HepG2 (cell line): Measurements from ENCODE around the gene PHKB. TPM values are rescaled to one million over a fixed set of nuclear protein-coding genes. Genes with fewer than 3 reads are reported as not detected.

Source experiments
- ATAC-seq: fragments of 200-7000 bp; cut with Tn5 transposase; 3 replicates; pipeline ENCODE4 v1.9.1; 2020; ENCODE audit warnings: mild to moderate bottlenecking, moderate library complexity
- BruUV-seq: library from RNA; stranded (reverse); fragments of 400-500 nt; replicated peaks from 2 replicates; lab custom pipeline; 2021; lab: Mats Ljungman, UMichigan
- CTCF ChIA-PET: fragments of 300-600 bp; formaldehyde crosslinking; extraction: SDS; loops from one replicate; lab custom pipeline; 2021; ENCODE audit warnings: low total read pairs, inconsistent platforms, low intra/inter-chr PET ratio; lab: Yijun Ruan, JAX
- POLR2A ChIA-PET: fragments of 350-600 bp; sonication (Branson Sonifier 250); formaldehyde crosslinking; loops from one replicate; lab custom pipeline; 2020; ENCODE audit warnings: antibody characterized with exemption, inconsistent platforms; lab: Yijun Ruan, JAX
- DNase-seq: peaks from one replicate; pipeline ENCODE4 v3.0.0-alpha.2; 2015; ENCODE audit warnings: low spot score
- FAIRE-seq: peaks from 3 replicates; lab custom pipeline; 2011; peaks lifted over from hg19 to GRCh38; lab: Jason Lieb, UNC
- H2AFZ ChIP-seq: one replicate; pipeline ENCODE4 v1.6.1; 2011; ENCODE audit warnings: low read length, inconsistent platforms
- H3K27ac ChIP-seq: fragments of 300-600 bp; 3 replicates; pipeline ENCODE4 v1.8.0; 2011; ENCODE audit warnings: mixed run types, mild to moderate bottlenecking, mixed read lengths, low read length, inconsistent platforms; ENCODE audit not compliant: insufficient read depth; ENCODE audit errors: extremely low read length
- H3K27me3 ChIP-seq, 2 experiments: fragments of 200-600 bp in 1 of 2; 2 replicates in 1 of 2; 3 replicates in 1 of 2; pipeline versions ENCODE4 v1.6.0 to v1.8.0; 2011; ENCODE audit warnings: low read length in 2 of 2, mild to moderate bottlenecking in 2 of 2, moderate library complexity in 2 of 2, inconsistent platforms in 1 of 2; ENCODE audit not compliant: insufficient read depth in 2 of 2, control insufficient read depth in 1 of 2
- H3K36me3 ChIP-seq, 2 experiments: fragments of 200-600 bp in 1 of 2; replicated peaks in 1 of 2; 2 replicates in 1 of 2; 3 replicates in 1 of 2; pipeline versions ENCODE4 v1.5.1 to v1.8.0; 2011; ENCODE audit warnings: low read length in 2 of 2, inconsistent platforms in 1 of 2; ENCODE audit not compliant: insufficient read depth in 2 of 2, control insufficient read depth in 1 of 2
- H3K4me1 ChIP-seq: 2 replicates; pipeline ENCODE4 v1.5.1; 2012; ENCODE audit warnings: low read length, inconsistent platforms; ENCODE audit not compliant: insufficient read depth
- H3K4me2 ChIP-seq: 2 replicates; pipeline ENCODE4 v1.6.0; 2011; ENCODE audit warnings: low read depth, low read length, inconsistent platforms
- H3K4me3 ChIP-seq, 3 experiments: fragments of 200-600 bp in 1 of 3; sonication (generic), shearing (Covaris generic) in 1 of 3; replicated peaks in 1 of 3; 2 replicates each; pipeline ENCODE4 v1.5.1; 2011 to 2016; ENCODE audit warnings: low read length in 3 of 3, inconsistent platforms in 2 of 3, low read depth in 2 of 3, mild to moderate bottlenecking in 2 of 3, control low read depth in 1 of 3, mixed read lengths in 1 of 3; ENCODE audit not compliant: insufficient read depth in 1 of 3
- H3K79me2 ChIP-seq: one replicate; pipeline ENCODE4 v1.6.1; 2011; ENCODE audit warnings: low read length, inconsistent platforms; ENCODE audit not compliant: insufficient read depth
- H3K9ac ChIP-seq: 2 replicates; pipeline ENCODE4 v1.6.0; 2011; ENCODE audit warnings: mild to moderate bottlenecking, low read depth, low read length, inconsistent platforms; ENCODE audit not compliant: insufficient read depth
- H3K9me3 ChIP-seq: 2 replicates; pipeline ENCODE4 v1.5.1; 2012; ENCODE audit warnings: mild to moderate bottlenecking, low read length
- H4K20me1 ChIP-seq: 2 replicates; pipeline ENCODE4 v1.6.0; 2011; ENCODE audit warnings: inconsistent platforms, mild to moderate bottlenecking, low read length, moderate library complexity; ENCODE audit not compliant: insufficient read depth
- AHR ChIP-seq: IDR thresholded peaks from 2 replicates; pipeline ENCODE4 v1.6.1; 2018; ENCODE audit warnings: missing genetic modification reagents, missing compliant biosample characterization
- CBX2 ChIP-seq, 2 experiments: fragments of 200-600 bp in 1 of 2; sonication (generic); formaldehyde crosslinking in 1 of 2; IDR thresholded peaks; 2 replicates each; pipeline versions ENCODE4 v1.7.0 to v1.8.1; 2018 to 2022; ENCODE audit warnings: low read depth in 2 of 2, low read length in 1 of 2, mild to moderate bottlenecking in 1 of 2, missing genetic modification reagents in 1 of 2
- FOXP4 ChIP-seq: sonication (generic); formaldehyde crosslinking; IDR thresholded peaks from 2 replicates; pipeline ENCODE4 v1.4.0; 2020; ENCODE audit warnings: missing genetic modification reagents
- HIC2 ChIP-seq: sonication (generic); formaldehyde crosslinking; IDR thresholded peaks from 2 replicates; pipeline ENCODE4 v1.9.0; 2022; ENCODE audit warnings: low read depth, missing genetic modification reagents
- IKZF5 ChIP-seq: IDR thresholded peaks from 2 replicates; pipeline ENCODE4 v1.6.1; 2018; ENCODE audit warnings: missing genetic modification reagents, mild to moderate bottlenecking, missing compliant biosample characterization
- PLSCR1 ChIP-seq: sonication (generic); formaldehyde crosslinking; IDR thresholded peaks from 2 replicates; pipeline ENCODE4 v1.5.0; 2020; ENCODE audit warnings: missing genetic modification reagents, mild to moderate bottlenecking, borderline replicate concordance
- SOX6 ChIP-seq, 2 experiments: fragments of 450-650 bp in 1 of 2; sonication (generic) in 1 of 2; formaldehyde crosslinking in 1 of 2; IDR thresholded peaks; 2 replicates each; pipeline versions ENCODE4 v1.4.0 to v1.6.1; 2017 to 2020; ENCODE audit warnings: antibody characterized with exemption in 1 of 2, mild to moderate bottlenecking in 1 of 2, missing genetic modification reagents in 1 of 2
- ZNF557 ChIP-seq: sonication (generic); formaldehyde crosslinking; IDR thresholded peaks from 2 replicates; pipeline ENCODE4 v1.4.0; 2020; ENCODE audit warnings: missing genetic modification reagents
- ZNF713 ChIP-seq: sonication (generic); formaldehyde crosslinking; IDR thresholded peaks from 2 replicates; pipeline ENCODE4 v1.4.0; 2020; ENCODE audit warnings: mild to moderate bottlenecking, missing genetic modification reagents
- ZNF75D ChIP-seq: sonication (generic); formaldehyde crosslinking; IDR thresholded peaks from 2 replicates; pipeline ENCODE4 v1.8.1; 2023; ENCODE audit warnings: missing genetic modification reagents, mild to moderate bottlenecking, borderline replicate concordance
- ZNF891 ChIP-seq: sonication (generic); formaldehyde crosslinking; IDR thresholded peaks from 2 replicates; pipeline ENCODE4 v1.5.0; 2020; ENCODE audit warnings: mild to moderate bottlenecking, missing genetic modification reagents
- WGBS: methylation state at CpG from one replicate; pipeline ENCODE4 v1.1.6; 2017; ENCODE audit warnings: low lambda C conversion rate; 5-methylcytosine and 5-hydroxymethylcytosine counted together
- in situ Hi-C: cut with HindIII; loops from 2 replicates; pipeline ENCODE4 v1.10.0; 2017; ENCODE audit warnings: low pct_unique_long_range_greater_than_20kb; ENCODE audit not compliant: extremely low pct_ligation_motif_present
- intact Hi-C: fragments of 100-400 bp; cut with micrococcal nuclease; formaldehyde crosslinking; loops from one replicate; pipeline ENCODE4 v1.10.0; 2022; ENCODE audit not compliant: unreplicated experiment
- polyA plus RNA-seq, 8 experiments: library from polyadenylated mRNA; depleted of rRNA in 3 of 8; stranded (reverse) in 7 of 8; unstranded in 1 of 8; fragments of >200 nt; fragmentation: Illumina TruSeq in 4 of 8; extraction: Trizol in 4 of 8; gene quantifications; 2 replicates each; pipeline versions ENCODE4 v1.2.1 to v1.2.3, GENCODE V29; 2011 to 2016; ENCODE audit warnings: low read depth in 4 of 8, missing spikeins in 1 of 8, mixed read lengths in 1 of 8; ENCODE audit not compliant: insufficient read depth in 1 of 8
- total RNA-seq, 5 experiments: library from RNA; depleted of rRNA; stranded (reverse); fragments of >200 nt; fragmentation: Illumina TruSeq; extraction: Trizol; gene quantifications; 2 replicates each; pipeline ENCODE4 v1.2.3, GENCODE V29; 2016; ENCODE audit warnings: low read depth in 1 of 5

PHKB gene
- total and polyA plus RNA-seq, 2 of the 13 experiments (the other 11 are each of a cell fraction or from before 2014, with no cell fraction given), result 66.0 to 80.8 TPM

GRCh38 chr16:47699106-47699505 lies 238.0 kb downstream of the PHKB start:
- H4K20me1 ChIP-seq, result no peaks in the 10 kb centered on the region
- intact Hi-C loops, result no loop called here
- FAIRE-seq (no peak), ATAC-seq (no peak), DNase-seq (no peak)
- no peaks in the 10 kb centered on the region for H3K4me1 ChIP-seq
- no peaks in the 10 kb centered on the region for H3K79me2 ChIP-seq
- ChIA-PET POLR2A (no interaction called here), CTCF (no interaction called here)
- WGBS, result 97% methylated on average over 5 of the region's 5 CpGs
- H3K9me3 ChIP-seq, result no peaks in the 10 kb centered on the region
- H3K27me3 ChIP-seq, result no peaks in the 10 kb centered on the region
- H3K9ac ChIP-seq, result no peak overlapping the region
- TF ChIP-seq ZNF75D (CRISPR knock-in tag), result no peak
- TF ChIP-seq IKZF5 (CRISPR knock-in tag), result no peak
- TF ChIP-seq ZNF557 (CRISPR knock-in tag), result no peak
- TF ChIP-seq FOXP4, result no peak
- no peak for TF ChIP-seq CBX2 (IDR thresholded peaks at IDR 0.05; ENCODE audit: low read depth, low read length)
- TF ChIP-seq CBX2 (CRISPR knock-in tag; IDR thresholded peaks at IDR 0.05; ENCODE audit: low read depth), result no peak
- TF ChIP-seq PLSCR1 (CRISPR knock-in tag), result no peak
- no peak for TF ChIP-seq AHR (CRISPR knock-in tag)
- TF ChIP-seq SOX6 (IDR thresholded peaks at IDR 0.05), result no peak
- no peak for TF ChIP-seq SOX6 (CRISPR knock-in tag; IDR thresholded peaks at IDR 0.05)
- TF ChIP-seq ZNF891 (CRISPR knock-in tag), result no peak
- no peak for TF ChIP-seq ZNF713 (CRISPR knock-in tag)
- no peak for TF ChIP-seq HIC2
- no peak overlapping the region for H3K27ac ChIP-seq
- no peak overlapping the region for H3K4me3 ChIP-seq
- H3K4me2 ChIP-seq, result no peak overlapping the region
- no peak overlapping the region for H2AFZ ChIP-seq
- H3K36me3 ChIP-seq, result peaks cover 4 to 40% of the 10 kb centered on the region in 2 experiments
- in situ Hi-C loops, result no loop called here
- BruUV-seq, result no TSS peak
